Esophagus squamous epithelium (tissue), 5 donors: ENCODE measurements around the gene CFAP74. TPM values are rescaled to one million over a fixed set of nuclear protein-coding genes. Genes with fewer than 3 reads are reported as not detected.

Experiments used
- DNase-seq: peaks from one replicate; lab custom pipeline; 2025; lab: John Stamatoyannopoulos, UW
- H3K27ac ChIP-seq, 4 donors: fragments of 200-600 bp; sonication (generic); one replicate each; pipeline ENCODE4 v1.5.1; 2016 to 2019; ENCODE audit warnings: mild to moderate bottlenecking in 1 of 4
- H3K27me3 ChIP-seq, 4 donors: fragments of 200-600 bp; sonication (generic); 1 replicate in 3 of 4; 2 replicates in 1 of 4; pipeline versions ENCODE4 v1.5.1 to v1.6.0; 2017 to 2021; ENCODE audit warnings: antibody characterized with exemption in 1 of 4
- H3K36me3 ChIP-seq, 3 donors: fragments of 200-600 bp; sonication (generic); one replicate each; pipeline ENCODE4 v1.5.1; 2016 to 2019
- H3K4me1 ChIP-seq, 3 donors: fragments of 200-600 bp; sonication (generic); one replicate each; pipeline ENCODE4 v1.5.1; 2017 to 2019
- H3K4me3 ChIP-seq, 4 donors: fragments of 200-600 bp; sonication (generic); 1 replicate in 3 of 4; 2 replicates in 1 of 4; pipeline ENCODE4 v1.5.1; 2016 to 2019; ENCODE audit warnings: mild to moderate bottlenecking in 2 of 4, moderate library complexity in 1 of 4
- H3K9me3 ChIP-seq, 3 donors: fragments of 200-600 bp; sonication (generic); one replicate each; pipeline ENCODE4 v1.5.1; 2016 to 2019
- POLR2A ChIP-seq, 4 donors: fragments of 450-650 bp; IDR thresholded peaks; one replicate each; pipeline ENCODE4 v1.6.1; 2017; ENCODE audit warnings: antibody characterized with exemption in 4 of 4, mild to moderate bottlenecking in 4 of 4, moderate library complexity in 3 of 4
- WGBS, 2 donors: methylation state at CpG; one replicate each; pipeline ENCODE4 v1.1.5; 2018; 5-methylcytosine and 5-hydroxymethylcytosine counted together
- intact Hi-C: fragments of 100-400 bp; cut with DNase I; formaldehyde crosslinking; loops from one replicate; pipeline ENCODE4 v1.15.0; 2022
- total RNA-seq, 4 donors: library from RNA; depleted of rRNA; stranded (reverse); fragments of >200 nt; gene quantifications; one replicate each; pipeline ENCODE4 v1.1.0, GENCODE V29; 2016
- TF ChIP-seq, protein P1 (sequence below), 6 experiments: fragments of 450-650 bp in 4 of 6; fragments of 200-600 bp in 2 of 6; sonication (generic) in 2 of 6; IDR thresholded peaks; one replicate each; pipeline ENCODE4 v1.5.1; 2016 to 2019; ENCODE audit warnings: antibody characterized with exemption in 6 of 6, mild to moderate bottlenecking in 4 of 6, moderate library complexity in 4 of 6
- donor health status: DM: yes; HTN: yes; CAD: no.

CFAP74 gene
- total RNA-seq, 4 donors from 2014 or later, result not detected

DNA sequence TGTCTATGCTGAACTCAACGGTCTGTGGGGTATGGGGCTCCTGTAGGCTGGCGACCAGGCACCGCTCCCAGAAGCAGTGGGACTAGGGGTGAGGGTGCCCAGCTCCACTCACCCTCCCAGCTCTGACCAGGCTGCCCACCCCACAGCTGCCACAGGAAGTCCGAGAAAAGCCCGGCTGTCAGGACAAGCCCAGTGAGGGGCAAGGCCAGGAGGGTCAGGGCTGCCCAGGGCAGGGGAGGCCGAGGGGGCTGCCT, 81.0 kb downstream of the CFAP74 start:
- intact Hi-C loops, result no loop called here
- H3K36me3 ChIP-seq, result no peaks in the 10 kb centered on the region
- no CpG with 5 or more reads among the region's 6 CpGs for WGBS, 2 donors

DNA sequence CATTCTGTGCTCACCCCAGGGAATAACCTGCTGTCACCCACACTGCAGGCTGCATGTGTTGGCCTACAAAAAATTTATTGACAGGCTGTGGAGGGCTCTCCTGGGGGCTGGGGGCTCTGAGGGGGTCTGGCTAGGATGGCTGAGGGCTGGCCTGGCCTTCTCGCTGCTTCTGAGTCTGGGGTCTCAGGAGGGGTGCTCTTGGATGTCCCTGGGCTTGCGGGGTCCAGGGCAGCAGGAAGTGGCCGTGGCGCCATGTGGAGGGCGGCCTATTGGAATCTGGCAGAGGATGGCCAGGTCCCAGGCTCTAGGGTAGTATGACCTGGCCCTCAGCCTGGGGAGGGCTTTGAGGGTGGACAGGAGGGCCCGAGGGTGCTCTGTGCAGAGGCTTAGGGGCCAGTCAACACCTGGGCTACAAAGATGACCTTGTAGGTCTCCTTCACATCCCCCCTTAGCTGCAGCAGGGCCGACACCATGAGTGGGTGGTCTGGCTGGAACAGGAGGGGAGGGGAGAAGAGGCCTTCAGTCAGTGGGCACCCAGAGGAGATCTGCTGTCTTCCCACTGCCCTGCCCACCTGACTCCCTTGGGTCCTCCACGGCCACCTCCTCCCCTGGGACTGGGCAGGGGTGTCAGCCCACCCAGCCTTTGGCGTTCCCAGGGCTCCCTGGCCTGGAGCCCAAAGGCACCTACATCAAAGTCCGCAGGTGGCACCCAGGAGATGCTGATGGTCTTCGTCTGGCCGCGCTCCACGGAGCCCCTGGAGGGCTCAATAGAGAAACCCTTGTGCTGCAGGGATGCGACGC, 81.5 kb downstream of the CFAP74 start:
- no peak for TF ChIP-seq POLR2A (IDR thresholded peaks at IDR 0.05)
- TF ChIP-seq, protein P1, sequence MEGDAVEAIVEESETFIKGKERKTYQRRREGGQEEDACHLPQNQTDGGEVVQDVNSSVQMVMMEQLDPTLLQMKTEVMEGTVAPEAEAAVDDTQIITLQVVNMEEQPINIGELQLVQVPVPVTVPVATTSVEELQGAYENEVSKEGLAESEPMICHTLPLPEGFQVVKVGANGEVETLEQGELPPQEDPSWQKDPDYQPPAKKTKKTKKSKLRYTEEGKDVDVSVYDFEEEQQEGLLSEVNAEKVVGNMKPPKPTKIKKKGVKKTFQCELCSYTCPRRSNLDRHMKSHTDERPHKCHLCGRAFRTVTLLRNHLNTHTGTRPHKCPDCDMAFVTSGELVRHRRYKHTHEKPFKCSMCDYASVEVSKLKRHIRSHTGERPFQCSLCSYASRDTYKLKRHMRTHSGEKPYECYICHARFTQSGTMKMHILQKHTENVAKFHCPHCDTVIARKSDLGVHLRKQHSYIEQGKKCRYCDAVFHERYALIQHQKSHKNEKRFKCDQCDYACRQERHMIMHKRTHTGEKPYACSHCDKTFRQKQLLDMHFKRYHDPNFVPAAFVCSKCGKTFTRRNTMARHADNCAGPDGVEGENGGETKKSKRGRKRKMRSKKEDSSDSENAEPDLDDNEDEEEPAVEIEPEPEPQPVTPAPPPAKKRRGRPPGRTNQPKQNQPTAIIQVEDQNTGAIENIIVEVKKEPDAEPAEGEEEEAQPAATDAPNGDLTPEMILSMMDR (IDR thresholded peaks at IDR 0.05), result no peak
- H3K27ac ChIP-seq, result no peak overlapping the region
- peaks cover 11 to 24% (median 12%) of the 10 kb centered on the region in 3 donors for H3K4me1 ChIP-seq
- H3K36me3 ChIP-seq, result no peaks in the 10 kb centered on the region
- WGBS, 2 donors, result 80% methylated on average over 1 of the region's 16 CpGs
- H3K27me3 ChIP-seq, result peaks cover 0 to under 1% (median 0%) of the 10 kb centered on the region in 4 donors
- intact Hi-C loops, result no loop called here
- no peak overlapping the region for H3K4me3 ChIP-seq
- H3K9me3 ChIP-seq, result no peaks in the 10 kb centered on the region
- DNase-seq, result no peak

More for the DNA sequence above, 81.0 kb downstream of the CFAP74 start:
- peaks cover 11 to 24% (median 12%) of the 10 kb centered on the region in 3 donors for H3K4me1 ChIP-seq
- H3K27ac ChIP-seq, result no peak overlapping the region
- peaks cover 0 to 5% (median 0%) of the 10 kb centered on the region in 4 donors for H3K27me3 ChIP-seq
- DNase-seq, result no peak
- no peak overlapping the region for H3K4me3 ChIP-seq
- no peaks in the 10 kb centered on the region for H3K9me3 ChIP-seq
- TF ChIP-seq, protein P1 (IDR thresholded peaks at IDR 0.05), result no peak
- no peak for TF ChIP-seq POLR2A (IDR thresholded peaks at IDR 0.05)

DNA sequence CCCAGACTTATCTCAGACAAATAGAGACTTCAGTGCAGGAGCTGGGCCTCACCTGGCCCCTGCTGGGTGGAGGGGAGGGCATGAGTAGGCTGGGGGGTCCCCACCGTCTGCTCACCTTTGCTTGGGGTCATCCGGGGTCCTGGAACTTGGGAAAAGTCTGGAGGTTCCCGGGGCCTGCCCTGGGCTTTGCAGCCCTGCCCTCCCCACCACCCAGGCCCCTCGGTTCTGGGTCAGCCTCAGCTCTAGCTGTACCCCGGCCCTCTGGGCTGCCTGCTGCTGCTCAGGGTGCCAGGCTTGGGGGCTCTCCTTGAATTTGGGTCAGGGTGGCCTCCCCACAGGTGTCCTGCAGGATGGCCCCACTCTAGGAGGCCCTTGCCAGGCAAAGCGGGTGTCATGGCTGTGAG, 82.1 kb downstream of the CFAP74 start:
- Histone ChIP-seq H3K36me3 (no peaks in the 10 kb centered on the region), H3K4me3 (no peak overlapping the region), H3K27me3 (no peaks in the 10 kb centered on the region), H3K27ac (no peak overlapping the region), H3K9me3 (no peaks in the 10 kb centered on the region), H3K4me1 (peaks cover 11 to 25% (median 12%) of the 10 kb centered on the region in 3 donors)
- 74% methylated on average over 5 of the region's 6 CpGs; no CpG with 5 or more reads in 1 of the 2 donors for WGBS, 2 donors
- TF ChIP-seq, protein P1 (IDR thresholded peaks at IDR 0.05), result no peak
- TF ChIP-seq POLR2A (IDR thresholded peaks at IDR 0.05), result no peak
- DNase-seq, result no peak
- intact Hi-C loops, result no loop called here

DNA sequence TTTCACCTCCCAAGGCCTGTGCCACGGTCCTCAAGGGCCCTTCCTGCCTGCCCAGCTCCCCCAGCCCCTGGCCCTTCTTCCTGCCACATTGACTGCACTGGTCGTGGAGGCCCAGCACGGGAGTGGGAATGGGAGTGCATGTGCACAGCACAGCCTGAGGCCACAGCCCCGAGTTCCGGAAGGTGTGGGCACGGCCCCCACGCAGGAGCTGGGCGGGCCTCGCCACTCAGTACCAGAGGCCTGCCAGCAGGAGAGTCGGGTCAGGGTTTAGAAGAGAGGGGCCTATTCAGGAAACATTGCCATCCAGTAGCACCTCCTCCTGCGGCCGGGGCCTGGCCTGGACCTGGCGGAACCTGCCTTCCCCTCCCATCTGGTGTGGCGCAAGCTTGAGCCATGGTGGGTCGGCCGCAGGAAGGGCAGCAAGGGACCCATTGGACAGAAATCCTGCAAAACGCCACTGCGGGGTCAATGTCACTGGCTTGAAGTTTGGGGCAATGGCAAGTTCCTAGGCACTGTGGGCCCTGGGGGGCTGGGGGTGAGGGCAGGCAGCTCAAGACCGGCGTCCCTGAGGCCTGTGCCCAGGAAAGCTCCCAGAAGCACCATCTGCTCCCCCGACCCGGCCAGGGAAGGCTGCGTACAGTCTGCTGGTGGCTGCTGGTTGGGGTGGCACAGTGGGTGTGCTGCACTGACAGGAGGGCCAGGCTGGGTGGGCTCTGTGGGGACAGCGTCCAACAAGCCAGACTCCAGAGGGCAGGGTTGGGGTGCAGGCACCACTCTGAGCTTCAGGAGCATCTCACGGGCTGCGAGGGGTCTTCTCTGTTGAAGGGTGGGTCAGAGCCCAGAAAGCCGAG, 82.8 kb downstream of the CFAP74 start:
- no peaks in the 10 kb centered on the region for H3K27me3 ChIP-seq
- TF ChIP-seq, protein P1 (IDR thresholded peaks at IDR 0.05), result no peak
- no peak for TF ChIP-seq POLR2A (IDR thresholded peaks at IDR 0.05)
- WGBS, 2 donors, result 70 to 80% methylated on average over 4 to 5 of the region's 27 CpGs
- no peaks in the 10 kb centered on the region for H3K9me3 ChIP-seq
- DNase-seq, result no peak
- H3K4me1 ChIP-seq, result peaks cover 11 to 31% (median 12%) of the 10 kb centered on the region in 3 donors
- H3K36me3 ChIP-seq, result no peaks in the 10 kb centered on the region
- no peak overlapping the region for H3K27ac ChIP-seq
- intact Hi-C loops, result no loop called here
- no peak overlapping the region for H3K4me3 ChIP-seq
